ENCODE data around the gene AADACL3.

GRCh38 chr1:12734651-12735050 lies 18.7 kb downstream of the AADACL3 start:
- TF ChIP-seq CTCF (IDR thresholded peaks at IDR 0.05; ENCODE audit: low read length) (no peak), EZH2 (IDR thresholded peaks at IDR 0.05; ENCODE audit: borderline replicate concordance, low read length) (no peak)
